ENCODE measurements around the gene SLC16A10. TPM values are rescaled to one million over a fixed set of nuclear protein-coding genes. Genes with fewer than 3 reads are reported as not detected.

SLC16A10 gene
- total RNA-seq, 1 experiment from 2014 or later, result 1.7 TPM

DNA sequence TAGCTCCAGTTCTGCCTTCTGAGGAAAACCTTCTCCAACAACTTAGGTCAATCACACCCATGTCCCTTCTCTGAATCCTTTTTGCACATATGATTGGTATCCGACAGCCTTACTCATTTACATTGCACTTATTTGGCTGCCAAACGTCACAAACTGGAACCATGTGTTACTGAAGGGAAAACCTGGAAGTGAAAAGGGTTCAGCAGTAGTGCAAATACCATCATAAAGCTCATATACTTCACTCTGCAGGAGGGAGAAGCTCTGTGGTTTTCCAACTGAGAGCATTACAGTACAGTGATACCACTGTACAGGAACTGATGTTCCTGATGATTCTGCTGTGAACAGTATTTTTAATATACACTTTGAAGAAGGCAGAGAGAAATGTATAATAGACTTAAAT, 87.8 kb downstream of the SLC16A10 start:
- ChIA-PET CTCF (interaction anchor here (1.1 kb wide), 1 partner anchor 35 kb away, joined by 3 read pairs; no protein-coding TSS in a partner anchor), POLR2A (ENCODE audit: unreplicated experiment) (no interaction called here)
- Histone ChIP-seq H3K27me3 (ENCODE audit: insufficient read depth, low read depth) (no peaks in the 10 kb centered on the region), H2AFZ (no peak overlapping the region), H3K36me3 (ENCODE audit: low read depth) (no peaks in the 10 kb centered on the region), H3F3A (ENCODE audit: insufficient read depth, low read depth) (no peaks in the 10 kb centered on the region), H3K9me3 (ENCODE audit: insufficient read depth, low read depth) (no peaks in the 10 kb centered on the region), H4K20me1 (ENCODE audit: insufficient read depth) (no peaks in the 10 kb centered on the region), H3K4me1 (replicated peaks; ENCODE audit: insufficient read depth) (no peaks in the 10 kb centered on the region), H3K4me3 (no peak overlapping the region), H3K9me2 (ENCODE audit: insufficient read depth) (no peaks in the 10 kb centered on the region), H3K27ac (no peak overlapping the region), H3K79me2 (ENCODE audit: low read depth) (no peaks in the 10 kb centered on the region), H3K4me2 (no peak overlapping the region)
- no peak for TF ChIP-seq EZH2 (IDR thresholded peaks at IDR 0.05; ENCODE audit: low read depth)
- TF ChIP-seq, protein P1, sequence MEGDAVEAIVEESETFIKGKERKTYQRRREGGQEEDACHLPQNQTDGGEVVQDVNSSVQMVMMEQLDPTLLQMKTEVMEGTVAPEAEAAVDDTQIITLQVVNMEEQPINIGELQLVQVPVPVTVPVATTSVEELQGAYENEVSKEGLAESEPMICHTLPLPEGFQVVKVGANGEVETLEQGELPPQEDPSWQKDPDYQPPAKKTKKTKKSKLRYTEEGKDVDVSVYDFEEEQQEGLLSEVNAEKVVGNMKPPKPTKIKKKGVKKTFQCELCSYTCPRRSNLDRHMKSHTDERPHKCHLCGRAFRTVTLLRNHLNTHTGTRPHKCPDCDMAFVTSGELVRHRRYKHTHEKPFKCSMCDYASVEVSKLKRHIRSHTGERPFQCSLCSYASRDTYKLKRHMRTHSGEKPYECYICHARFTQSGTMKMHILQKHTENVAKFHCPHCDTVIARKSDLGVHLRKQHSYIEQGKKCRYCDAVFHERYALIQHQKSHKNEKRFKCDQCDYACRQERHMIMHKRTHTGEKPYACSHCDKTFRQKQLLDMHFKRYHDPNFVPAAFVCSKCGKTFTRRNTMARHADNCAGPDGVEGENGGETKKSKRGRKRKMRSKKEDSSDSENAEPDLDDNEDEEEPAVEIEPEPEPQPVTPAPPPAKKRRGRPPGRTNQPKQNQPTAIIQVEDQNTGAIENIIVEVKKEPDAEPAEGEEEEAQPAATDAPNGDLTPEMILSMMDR (conservative IDR thresholded peaks at IDR 0.05), result no peak
- intact Hi-C loops (cut with micrococcal nuclease; ENCODE audit: unreplicated experiment), result no loop called here
- BruUV-seq (replicated peaks), result no TSS peak
- DNase-seq, result no peak

GRCh38 chr6:111176038-111176759, 88.9 kb downstream of the SLC16A10 start:
- POLR2A ChIA-PET (ENCODE audit: unreplicated experiment), result no interaction called here
- no peaks in the 10 kb centered on the region for H3K36me3 ChIP-seq (ENCODE audit: low read depth)
- CTCF ChIA-PET, result interaction anchor here (1.1 kb wide), 1 partner anchor 33 kb away, joined by 3 read pairs; no protein-coding TSS in a partner anchor
- no peak overlapping the region for H3K4me3 ChIP-seq
- no peak overlapping the region for H3K4me2 ChIP-seq
- no peaks in the 10 kb centered on the region for H3K4me1 ChIP-seq (replicated peaks; ENCODE audit: insufficient read depth)
- H3K79me2 ChIP-seq (ENCODE audit: low read depth), result no peaks in the 10 kb centered on the region
- no peak for DNase-seq
- H4K20me1 ChIP-seq (ENCODE audit: insufficient read depth), result no peaks in the 10 kb centered on the region
- H3K9me2 ChIP-seq (ENCODE audit: insufficient read depth), result no peaks in the 10 kb centered on the region
- no peak overlapping the region for H2AFZ ChIP-seq
- intact Hi-C loops (cut with micrococcal nuclease; ENCODE audit: unreplicated experiment), result no loop called here
- H3K27ac ChIP-seq, result no peak overlapping the region
- H3K9me3 ChIP-seq (ENCODE audit: insufficient read depth, low read depth), result no peaks in the 10 kb centered on the region
- H3K27me3 ChIP-seq (ENCODE audit: insufficient read depth, low read depth), result no peaks in the 10 kb centered on the region
- H3F3A ChIP-seq (ENCODE audit: insufficient read depth, low read depth), result no peaks in the 10 kb centered on the region
- no TSS peak for BruUV-seq (replicated peaks)
- TF ChIP-seq, protein P1 (conservative IDR thresholded peaks at IDR 0.05), result no peak
- TF ChIP-seq EZH2 (IDR thresholded peaks at IDR 0.05; ENCODE audit: low read depth), result no peak

DNA sequence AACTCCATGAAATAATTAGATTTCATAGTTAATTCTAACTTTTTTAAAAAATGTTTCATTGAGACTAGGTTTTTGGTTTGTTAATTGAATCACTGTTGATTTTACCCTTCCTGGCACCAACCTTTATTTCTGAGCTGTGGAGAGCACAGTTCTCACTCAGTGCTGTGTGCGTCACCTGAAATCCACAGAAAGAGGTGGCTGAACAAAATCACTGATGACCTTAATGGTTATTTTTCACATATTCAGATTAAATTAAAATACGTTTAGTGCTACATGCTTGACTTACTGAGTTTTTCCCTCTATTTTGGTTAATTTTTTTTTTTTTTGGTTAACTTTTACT, 89.4 kb downstream of the SLC16A10 start:
- Histone ChIP-seq H2AFZ (no peak overlapping the region), H3K4me2 (no peak overlapping the region), H3K4me1 (replicated peaks; ENCODE audit: insufficient read depth) (no peaks in the 10 kb centered on the region), H3K79me2 (ENCODE audit: low read depth) (no peaks in the 10 kb centered on the region), H3F3A (ENCODE audit: insufficient read depth, low read depth) (no peaks in the 10 kb centered on the region), H3K27ac (no peak overlapping the region), H3K9me2 (ENCODE audit: insufficient read depth) (no peaks in the 10 kb centered on the region), H4K20me1 (ENCODE audit: insufficient read depth) (no peaks in the 10 kb centered on the region), H3K36me3 (ENCODE audit: low read depth) (no peaks in the 10 kb centered on the region), H3K27me3 (ENCODE audit: insufficient read depth, low read depth) (no peaks in the 10 kb centered on the region), H3K4me3 (no peak overlapping the region), H3K9me3 (ENCODE audit: insufficient read depth, low read depth) (no peaks in the 10 kb centered on the region)
- TF ChIP-seq, protein P1 (conservative IDR thresholded peaks at IDR 0.05), result no peak
- no peak for TF ChIP-seq EZH2 (IDR thresholded peaks at IDR 0.05; ENCODE audit: low read depth)
- POLR2A ChIA-PET (ENCODE audit: unreplicated experiment), result no interaction called here
- no peak for DNase-seq
- BruUV-seq (replicated peaks), result no TSS peak
- intact Hi-C loops (cut with micrococcal nuclease; ENCODE audit: unreplicated experiment), result no loop called here
- CTCF ChIA-PET, result no interaction called here

Data from PC-9 (cell line).